WI38 (cell line): ENCODE measurements around the gene NHLRC4.
"Not testable (repeated sequence)": the region's sequence is repeated elsewhere in the genome, so short reads cannot be mapped to it uniquely, and the experiment has no call there.

Experiments
- H3K4me3 ChIP-seq: 2 replicates; pipeline ENCODE4 v1.5.1; 2011; ENCODE audit warnings: low read depth, mild to moderate bottlenecking, control low read depth, low read length
- TF ChIP-seq, protein P1 (sequence below): IDR thresholded peaks from 2 replicates; pipeline ENCODE4 v1.5.1; 2012; ENCODE audit warnings: low read depth, mild to moderate bottlenecking, control low read depth, low read length

Gene NHLRC4

DNA sequence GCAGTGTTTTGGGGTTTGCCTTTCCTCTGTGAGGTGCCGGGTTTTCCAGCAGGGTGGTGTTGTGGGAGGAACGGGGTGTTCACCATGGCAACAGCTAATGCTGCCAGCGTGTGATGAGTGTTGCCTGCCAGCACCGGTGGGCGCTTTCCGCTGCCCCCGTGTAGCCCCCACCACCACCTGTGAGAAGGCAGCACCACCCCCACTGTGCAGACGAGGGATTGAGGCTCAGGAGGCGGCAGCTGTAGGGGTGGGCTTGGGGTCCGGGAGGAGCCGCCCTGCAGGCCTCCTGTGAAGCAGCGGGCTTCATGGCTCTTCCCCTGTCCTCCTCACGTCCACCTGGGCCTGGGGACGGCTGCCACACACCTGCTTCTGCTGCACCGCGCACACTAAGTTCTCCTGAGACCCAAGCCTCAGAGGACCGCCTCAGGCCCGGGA lies 28.3 kb downstream of the NHLRC4 start:
- TF ChIP-seq, protein P1, sequence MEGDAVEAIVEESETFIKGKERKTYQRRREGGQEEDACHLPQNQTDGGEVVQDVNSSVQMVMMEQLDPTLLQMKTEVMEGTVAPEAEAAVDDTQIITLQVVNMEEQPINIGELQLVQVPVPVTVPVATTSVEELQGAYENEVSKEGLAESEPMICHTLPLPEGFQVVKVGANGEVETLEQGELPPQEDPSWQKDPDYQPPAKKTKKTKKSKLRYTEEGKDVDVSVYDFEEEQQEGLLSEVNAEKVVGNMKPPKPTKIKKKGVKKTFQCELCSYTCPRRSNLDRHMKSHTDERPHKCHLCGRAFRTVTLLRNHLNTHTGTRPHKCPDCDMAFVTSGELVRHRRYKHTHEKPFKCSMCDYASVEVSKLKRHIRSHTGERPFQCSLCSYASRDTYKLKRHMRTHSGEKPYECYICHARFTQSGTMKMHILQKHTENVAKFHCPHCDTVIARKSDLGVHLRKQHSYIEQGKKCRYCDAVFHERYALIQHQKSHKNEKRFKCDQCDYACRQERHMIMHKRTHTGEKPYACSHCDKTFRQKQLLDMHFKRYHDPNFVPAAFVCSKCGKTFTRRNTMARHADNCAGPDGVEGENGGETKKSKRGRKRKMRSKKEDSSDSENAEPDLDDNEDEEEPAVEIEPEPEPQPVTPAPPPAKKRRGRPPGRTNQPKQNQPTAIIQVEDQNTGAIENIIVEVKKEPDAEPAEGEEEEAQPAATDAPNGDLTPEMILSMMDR = no peak
- no peak overlapping the region for H3K4me3 ChIP-seq

DNA sequence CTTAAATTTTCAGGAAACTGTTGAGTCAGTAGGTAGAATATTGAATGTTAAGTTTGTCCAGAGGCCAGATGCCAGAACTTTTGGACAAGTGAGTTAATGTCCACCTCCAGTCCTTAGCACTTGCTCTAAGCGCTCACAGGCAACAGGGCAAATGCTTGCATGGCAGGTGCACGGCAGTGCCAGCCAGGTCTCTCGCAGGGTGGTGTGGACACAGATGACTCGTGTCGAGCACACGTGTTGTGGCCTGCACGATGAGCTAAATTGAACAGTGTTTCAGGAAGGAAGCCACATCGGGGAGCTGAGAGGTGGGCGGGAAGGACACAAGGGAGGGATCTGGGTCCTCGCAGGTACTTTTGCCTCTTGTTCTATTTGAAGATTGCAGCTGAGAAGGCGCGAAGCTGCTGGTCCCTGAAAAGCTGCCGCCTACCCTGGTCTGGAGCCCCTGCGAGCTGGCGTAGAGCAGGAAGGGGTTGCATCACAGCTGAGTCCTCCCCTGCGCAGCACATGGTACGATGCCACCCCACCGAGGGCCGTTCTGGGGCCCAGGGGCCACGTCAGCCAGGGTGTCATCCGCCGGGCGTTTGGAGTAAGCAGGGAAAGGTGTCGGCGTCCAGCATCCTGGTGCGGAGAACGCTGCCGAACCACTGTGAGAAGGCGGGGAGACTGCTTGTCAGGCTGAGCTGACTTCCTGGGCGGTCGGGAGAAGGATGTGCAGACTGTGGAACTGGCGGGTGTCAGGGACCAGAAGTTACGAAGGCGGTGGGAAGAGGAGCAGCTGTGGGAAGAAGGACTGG lies 29.3 kb downstream of the NHLRC4 start:
- TF ChIP-seq, protein P1 = no peak

DNA sequence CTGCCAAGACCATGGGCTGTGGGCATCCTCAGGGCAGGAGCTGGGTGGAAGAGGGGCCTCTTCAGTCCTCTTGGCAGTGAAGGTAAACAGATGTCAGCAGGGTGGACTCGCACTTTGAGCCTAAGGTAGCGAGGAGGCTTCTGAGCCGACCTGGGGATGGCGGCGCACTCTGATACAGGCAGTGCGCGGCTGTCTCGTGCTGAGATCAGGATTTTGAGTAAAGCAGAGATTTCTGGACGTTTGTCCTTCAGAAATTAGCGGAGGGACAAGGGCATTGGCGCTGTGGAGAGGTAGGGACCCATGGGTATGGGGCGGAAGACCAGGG lies 29.9 kb downstream of the NHLRC4 start:
- TF ChIP-seq, protein P1 = no peak
- no peak overlapping the region for H3K4me3 ChIP-seq

More for the DNA sequence above, 29.3 kb downstream of the NHLRC4 start:
- no peak overlapping the region for H3K4me3 ChIP-seq

DNA sequence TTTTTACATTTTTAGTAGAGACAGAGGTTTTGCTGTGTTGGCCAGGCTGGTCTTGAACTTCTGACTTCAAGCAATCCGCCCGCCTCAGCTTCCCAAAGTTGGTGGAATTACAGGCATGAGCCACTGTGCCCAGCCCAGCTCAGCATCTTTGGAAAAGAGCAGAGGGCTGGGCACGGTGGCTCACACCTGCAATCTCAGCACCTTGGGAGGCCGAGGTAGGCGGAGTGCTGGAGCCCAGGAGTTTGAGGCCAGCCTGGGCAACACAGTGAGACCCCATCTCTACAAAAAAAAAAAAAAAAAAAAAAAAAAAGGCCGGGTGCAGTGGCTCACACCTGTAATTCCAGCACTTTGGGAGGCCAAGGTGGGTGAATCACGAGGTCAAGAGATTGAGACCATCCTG lies 30.9 kb downstream of the NHLRC4 start:
- H3K4me3 ChIP-seq = not testable (repeated sequence)

DNA sequence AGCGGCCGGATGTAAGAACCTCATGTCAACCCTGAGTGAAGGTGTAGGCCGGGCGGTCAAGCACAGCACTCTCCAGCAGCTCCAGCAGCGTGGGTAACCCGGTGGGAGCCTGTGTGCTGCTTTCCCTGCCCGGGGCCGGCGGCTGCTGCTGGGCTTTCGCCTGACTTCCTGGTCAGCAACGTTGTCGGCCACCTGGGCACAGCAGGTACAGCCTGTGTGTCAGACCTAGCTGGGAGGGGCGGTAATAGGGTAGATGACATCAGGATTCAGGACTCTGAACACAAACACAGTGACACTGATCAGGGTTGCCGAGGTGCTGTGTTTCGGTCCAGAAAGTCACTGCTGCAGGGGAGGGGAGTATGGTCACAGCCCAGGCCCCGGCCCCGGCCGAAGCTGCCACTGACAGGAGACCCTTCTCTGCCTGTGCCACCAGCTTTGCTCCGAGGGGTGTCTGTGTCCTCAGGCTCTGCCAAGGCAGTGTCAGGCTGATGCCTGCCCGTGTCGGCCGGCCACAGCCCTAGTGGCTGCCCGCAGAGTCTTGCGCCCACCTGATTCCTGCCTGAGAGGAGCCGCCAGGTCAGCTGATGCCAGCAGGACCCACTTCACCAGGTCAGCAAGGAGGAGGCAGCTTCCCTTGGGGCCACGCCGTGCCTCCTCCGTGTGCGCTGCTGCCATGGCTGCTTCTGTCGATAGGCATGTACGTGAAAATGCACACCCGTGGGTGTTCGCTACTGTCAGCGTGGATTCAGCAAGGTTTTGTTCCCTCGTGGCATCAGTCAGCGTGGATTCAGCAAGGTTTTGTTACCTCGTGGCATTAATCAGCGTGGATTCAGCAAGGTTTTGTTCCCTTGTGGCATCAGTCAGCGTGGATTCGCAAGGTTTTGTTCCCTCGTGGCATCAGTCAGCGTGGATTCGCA lies 32.3 kb downstream of the NHLRC4 start:
- TF ChIP-seq, protein P1 = no peak

DNA sequence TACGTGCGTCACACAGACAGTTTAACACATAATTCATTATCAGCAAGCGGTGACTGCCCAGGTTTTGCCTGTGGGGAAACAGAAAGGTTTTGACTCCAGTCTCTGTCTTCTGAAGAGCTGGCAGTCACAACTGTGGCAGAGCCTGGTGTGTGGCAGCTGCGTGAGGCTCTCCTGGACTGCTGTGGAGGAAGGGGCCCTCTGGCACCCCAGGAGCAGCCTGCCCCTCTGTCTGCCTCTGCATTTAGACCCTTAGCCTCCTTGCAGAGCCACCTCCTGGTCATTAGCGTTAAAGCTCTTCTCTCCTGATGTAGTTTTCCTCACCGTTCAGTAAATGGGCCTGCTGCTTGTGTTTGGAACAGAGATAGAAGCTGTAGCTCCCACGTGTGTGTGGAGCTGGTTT lies 34.0 kb downstream of the NHLRC4 start:
- TF ChIP-seq, protein P1 = no peak
- no peak overlapping the region for H3K4me3 ChIP-seq

More for the DNA sequence above, 32.3 kb downstream of the NHLRC4 start:
- H3K4me3 ChIP-seq = no peak overlapping the region

DNA sequence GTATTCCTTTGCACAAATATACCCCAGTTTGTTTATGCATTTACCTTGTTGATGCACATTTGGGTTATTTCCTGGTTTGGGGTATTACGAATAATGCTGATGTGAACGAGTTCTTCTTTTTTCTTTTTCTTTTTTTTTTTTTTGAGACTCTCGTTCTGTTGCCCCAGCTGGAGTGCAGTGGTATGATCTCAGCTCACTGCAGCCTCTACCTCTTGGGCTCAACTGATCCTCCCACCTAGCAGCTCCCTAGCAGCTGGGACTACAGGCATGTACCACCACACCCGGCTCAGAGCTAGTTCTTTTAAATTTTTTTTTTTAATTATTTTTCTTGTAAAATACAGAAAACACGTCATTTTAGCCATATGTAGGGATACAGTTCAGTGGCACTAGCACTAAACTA lies 37.1 kb downstream of the NHLRC4 start:
- no peak overlapping the region for H3K4me3 ChIP-seq
- TF ChIP-seq, protein P1 = no peak
